Head of caudate nucleus (tissue), 42 donors: ENCODE results near the gene PRKAR1B.

Experiments
- DNase-seq, 42 donors: peaks; one replicate each; pipeline versions ENCODE4 v3.0.0 to v3.0.0-alpha.2; 2020 to 2021; ENCODE audit warnings: mixed read lengths in 7 of 42
- intact Hi-C: fragments of 100-400 bp; cut with DNase I; formaldehyde crosslinking; loops from one replicate; pipeline ENCODE4 v1.15.0; 2022

Gene PRKAR1B

DNA sequence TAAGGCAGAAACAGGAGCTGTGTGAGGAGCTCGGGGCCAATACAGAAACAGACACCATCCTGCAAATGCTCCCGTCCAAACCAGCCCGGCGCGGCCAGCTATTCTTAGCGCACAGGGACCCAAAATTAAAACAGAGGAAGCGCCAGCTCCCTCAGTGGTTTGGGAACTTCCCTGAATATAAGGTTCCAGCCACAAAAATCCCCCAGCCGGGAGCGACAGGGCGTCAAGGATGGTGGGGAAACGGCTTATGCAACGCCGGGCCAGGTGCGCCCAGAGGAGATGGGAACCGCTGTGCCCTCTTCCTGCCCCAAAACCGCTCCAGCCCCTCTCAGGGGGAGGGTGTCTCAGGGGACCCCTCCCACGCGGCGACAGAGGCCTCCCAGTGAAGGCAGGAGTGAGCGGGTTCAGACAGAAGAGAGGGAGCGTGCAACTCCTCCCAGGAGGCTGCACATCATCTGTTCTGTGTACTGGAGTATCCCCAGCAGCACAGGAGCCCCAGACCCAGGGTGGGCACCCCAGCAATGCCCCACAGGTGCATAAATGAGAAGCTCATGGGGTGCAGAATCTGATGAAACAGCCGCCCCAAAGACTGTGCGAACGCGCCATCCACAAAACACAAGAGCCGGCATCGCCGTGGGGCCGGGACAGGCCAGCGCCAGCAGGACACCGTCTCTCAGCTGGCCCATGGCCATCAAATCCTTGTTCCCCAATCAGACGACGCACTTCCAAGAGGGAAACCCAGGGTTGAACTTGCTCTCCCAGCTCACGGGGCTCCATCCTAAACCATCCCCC lies 133.6 kb downstream of the PRKAR1B start:
- intact Hi-C loops, result loop anchor here (10.0 kb wide), 2 partner anchors 69 to 259 kb away; no protein-coding TSS in a partner anchor
- DNase-seq, result peak in 3 of 42 donors; percentile 13 to 45 (median 24)

DNA sequence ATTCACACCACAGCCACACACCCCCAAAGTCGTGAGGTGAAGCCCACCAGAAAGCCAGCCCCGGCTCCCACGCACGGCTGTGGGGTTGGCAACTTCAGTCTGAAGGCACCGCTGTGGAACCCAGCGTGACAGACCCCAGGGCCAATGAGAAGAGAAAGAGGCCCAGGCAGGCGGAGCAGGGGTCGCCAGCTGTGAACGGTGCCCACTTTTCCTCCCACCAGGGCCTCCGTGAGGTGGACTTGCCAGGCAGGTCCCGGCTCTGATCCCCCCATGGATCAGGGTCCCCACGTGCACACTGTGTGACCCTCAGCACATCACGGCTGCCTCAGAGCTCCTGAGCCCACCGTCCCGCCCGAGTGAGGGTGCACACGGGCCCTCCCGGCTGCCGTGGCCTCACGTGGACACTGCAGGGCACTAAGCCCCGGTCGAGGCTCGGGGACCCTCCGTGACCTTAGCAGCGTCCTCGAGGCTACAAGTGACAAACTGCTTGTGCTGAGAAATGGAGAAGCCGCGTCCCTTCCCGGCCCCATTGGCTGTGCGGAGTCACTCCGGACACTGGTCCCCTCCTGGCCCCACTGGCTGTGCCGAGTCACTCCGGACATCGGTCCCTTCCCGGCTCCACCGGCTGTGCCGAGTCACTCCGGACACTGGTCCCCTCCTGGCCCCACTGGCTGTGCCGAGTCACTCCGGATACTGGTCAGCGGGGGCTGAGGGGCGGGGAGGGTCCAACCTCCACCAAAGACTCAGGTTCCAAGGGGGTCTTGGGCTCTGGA lies 135.0 kb downstream of the PRKAR1B start:
- no peak for DNase-seq
- intact Hi-C loops, result loop anchor here (10.0 kb wide), 2 partner anchors 67 to 257 kb away; no protein-coding TSS in a partner anchor

DNA sequence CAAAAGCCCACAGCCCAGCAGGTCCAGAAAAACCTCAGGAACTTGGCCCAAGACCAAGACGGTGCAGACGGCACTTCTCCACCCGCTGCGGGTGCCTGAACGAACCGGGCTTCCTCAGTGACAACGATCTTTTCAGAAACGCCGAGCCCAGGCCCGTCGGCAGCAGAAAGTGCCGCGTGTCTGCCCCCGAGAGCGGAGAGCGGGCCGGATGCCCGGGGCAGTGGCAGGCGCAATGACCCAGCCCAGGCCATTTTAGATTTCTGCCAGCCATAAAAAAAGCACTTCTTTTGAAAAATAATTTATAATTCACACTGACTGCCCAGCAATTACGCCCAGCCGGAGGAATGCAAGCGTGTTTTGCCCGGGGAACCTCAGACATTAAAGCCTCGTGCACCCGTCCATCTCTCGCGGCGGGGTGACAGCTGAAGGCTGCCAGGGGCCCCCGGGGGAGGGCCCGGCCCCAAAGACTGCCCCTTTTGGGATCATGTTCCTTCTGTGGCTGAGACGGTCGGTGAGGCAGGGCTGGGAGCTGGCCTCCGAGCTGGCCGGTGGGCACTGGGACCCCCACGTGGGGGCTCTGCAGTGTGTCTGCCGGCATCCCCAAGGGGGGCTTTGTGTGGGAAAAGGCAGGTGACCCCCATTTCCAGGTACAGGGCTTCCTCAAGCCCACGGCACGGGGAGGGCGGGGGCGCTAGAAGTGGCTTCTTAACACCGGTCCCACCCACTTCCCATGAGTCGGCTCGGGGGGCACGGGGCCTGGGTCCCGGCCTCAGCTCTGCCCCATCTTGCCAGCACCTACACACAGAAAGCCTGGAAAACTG lies 136.1 kb downstream of the PRKAR1B start:
- peak in 25 of 42 donors; percentile 29 to 66 (median 42) for DNase-seq
- intact Hi-C loops, result loop anchor here (10.0 kb wide), 2 partner anchors 66 to 256 kb away; no protein-coding TSS in a partner anchor

DNA sequence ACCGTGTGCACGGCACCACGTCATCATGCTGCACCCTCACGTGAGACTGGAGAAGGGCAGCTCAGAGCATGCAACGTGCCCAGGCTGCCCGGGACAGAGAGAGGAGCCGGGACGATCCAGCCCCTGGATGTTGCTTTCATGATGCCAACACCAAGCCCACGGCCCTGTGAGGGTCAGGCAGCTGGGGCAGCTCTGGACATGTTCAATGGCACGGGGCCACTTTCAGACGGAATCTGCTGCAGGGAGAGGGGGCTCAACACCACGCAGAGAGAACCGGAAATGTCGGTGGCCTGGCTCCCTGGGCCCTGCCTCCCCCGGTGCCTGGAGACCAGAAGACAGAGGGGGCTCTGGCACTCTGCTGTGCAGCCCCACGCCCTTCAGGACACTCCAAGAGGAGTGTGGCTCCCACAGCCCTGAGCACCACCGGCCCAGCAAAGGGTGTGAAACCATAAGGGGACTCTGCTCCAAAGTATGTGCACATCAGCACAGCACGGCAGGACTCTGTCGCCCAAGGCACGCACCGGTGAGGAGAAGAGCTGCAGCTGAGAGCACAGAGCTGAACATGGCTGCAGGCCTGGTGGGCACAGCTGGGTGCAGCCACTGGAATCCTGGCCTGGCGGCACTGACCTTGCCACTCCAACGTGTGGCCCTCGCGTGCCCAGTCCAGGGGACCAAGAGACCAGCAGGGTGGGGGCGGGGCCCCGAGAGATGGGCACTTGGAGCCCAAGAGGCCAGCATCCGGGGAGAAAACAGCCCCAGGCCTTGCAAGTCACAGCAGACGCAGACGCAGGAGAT lies 137.1 kb downstream of the PRKAR1B start:
- DNase-seq, result no peak
- intact Hi-C loops, result loop anchor here (10.0 kb wide), 2 partner anchors 65 to 255 kb away; no protein-coding TSS in a partner anchor

DNA sequence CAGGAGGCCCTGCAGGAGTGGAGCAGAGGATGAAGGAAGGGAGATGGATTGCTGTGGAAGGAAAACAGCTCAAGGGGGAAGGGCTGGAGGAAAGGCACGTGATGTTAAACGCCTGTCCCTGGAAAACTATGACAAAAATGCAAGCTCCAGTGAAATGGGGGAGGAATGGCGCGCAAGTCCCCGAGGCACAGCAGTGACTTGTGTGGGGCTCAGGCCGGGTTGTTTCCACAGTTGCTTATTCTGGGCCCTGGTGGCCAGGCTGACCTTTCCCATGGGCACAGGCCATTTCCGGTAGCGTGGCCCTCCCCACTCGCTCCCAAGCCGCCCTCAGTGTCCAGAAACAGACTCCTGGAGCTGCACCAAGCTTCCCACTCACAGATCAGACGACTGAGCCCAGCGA lies 139.3 kb downstream of the PRKAR1B start:
- intact Hi-C loops, result no loop called here
- no peak for DNase-seq

DNA sequence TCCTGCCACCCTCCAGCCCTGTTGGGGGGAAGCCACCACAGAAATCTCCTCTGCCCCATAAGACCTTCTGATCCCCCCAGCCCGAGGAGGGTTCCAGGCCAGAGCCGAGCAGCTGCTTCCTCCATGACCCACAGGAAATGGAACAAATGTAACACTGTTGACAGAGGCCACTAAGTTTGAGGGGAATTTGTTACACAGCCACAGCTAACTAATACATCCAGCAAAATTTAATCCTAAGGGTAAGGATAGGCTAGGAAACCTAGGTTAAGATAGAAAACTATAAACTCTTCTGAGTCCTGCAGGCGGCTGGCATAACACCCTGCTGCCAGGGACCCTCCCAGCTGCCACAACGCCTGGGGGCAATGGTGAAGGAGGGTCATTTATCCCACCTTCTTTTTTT lies 140.6 kb downstream of the PRKAR1B start:
- intact Hi-C loops, result no loop called here
- no peak for DNase-seq

DNA sequence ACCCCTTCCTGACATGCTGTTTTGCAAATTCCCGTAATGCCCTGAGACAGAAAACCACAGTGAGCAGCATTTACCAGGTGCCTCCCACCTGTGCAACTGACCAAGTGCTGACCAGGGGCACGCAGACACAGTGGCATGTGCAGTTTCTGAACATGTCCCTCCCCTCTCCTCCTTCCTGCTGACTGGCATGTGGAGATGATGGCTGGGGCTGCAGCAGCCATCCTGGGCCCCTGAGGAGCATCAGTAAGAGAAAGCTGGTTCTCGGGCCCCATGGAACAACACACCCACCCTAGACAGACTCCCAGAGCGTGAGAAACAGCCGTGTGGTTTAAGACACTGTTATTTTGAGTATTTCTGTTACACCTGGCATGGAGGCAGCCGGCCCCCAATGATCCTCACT lies 141.2 kb downstream of the PRKAR1B start:
- no peak for DNase-seq
- intact Hi-C loops, result no loop called here

DNA sequence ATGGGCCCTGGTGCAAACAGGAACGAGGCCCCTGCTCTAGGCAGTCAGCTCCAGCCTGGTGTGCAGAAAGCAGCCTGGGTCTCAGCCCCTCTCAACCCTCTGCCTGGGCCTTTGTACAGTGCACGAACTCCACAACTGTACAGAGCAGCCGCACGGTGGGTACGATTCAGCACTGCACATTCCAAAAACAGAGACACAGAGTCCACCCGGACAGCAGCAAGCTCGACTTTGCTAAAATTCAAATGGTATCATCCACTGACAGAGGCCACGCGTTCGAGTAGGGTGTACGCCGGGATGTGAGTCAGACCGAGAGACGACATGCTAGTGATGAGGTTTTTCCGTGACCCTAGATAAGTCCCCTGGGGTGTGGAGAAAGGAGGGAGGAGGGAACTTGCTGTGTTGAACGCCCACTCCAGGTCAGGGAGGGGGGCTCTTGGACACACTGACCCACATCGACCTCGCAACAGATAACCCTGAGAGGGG lies 141.8 kb downstream of the PRKAR1B start:
- no peak for DNase-seq
- intact Hi-C loops, result no loop called here

DNA sequence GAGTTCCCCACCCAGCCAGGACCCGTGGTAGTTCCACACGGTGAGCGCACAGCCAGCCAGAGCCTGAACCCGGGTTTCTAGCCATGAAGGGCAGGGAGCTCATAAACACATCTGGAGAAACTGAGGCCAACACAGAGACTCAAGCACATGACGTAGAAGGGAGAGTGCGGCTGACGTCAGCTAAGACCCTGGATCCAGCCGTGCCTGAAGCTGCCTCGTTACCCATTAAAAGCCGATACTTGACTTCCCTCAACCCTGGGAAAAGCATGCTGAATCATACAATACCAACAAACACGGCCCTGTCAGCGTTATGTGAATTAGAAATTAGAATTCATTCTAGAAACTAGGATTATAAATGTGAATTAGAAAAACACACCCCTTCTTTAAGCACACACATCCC lies 142.3 kb downstream of the PRKAR1B start:
- intact Hi-C loops, result no loop called here
- no peak for DNase-seq

DNA sequence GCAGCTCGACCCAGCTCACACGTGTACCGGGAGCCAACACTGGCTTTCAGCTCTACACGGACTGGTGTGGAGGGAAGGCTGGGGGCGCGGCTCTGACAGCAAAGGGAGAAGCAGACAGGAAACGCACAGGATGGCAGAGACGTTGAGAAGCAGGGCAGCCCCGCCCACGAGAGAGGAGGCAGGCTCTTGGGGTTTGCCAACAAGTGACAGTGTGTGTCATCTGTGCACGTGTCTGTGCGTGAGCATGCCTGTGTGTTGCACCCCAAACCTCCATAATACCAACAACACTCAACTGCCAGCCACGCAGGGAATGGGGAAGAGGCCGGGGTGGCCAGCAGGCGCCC lies 143.0 kb downstream of the PRKAR1B start:
- DNase-seq, result peak in 32 of 42 donors; percentile 28 to 79 (median 52)
- intact Hi-C loops, result no loop called here

DNA sequence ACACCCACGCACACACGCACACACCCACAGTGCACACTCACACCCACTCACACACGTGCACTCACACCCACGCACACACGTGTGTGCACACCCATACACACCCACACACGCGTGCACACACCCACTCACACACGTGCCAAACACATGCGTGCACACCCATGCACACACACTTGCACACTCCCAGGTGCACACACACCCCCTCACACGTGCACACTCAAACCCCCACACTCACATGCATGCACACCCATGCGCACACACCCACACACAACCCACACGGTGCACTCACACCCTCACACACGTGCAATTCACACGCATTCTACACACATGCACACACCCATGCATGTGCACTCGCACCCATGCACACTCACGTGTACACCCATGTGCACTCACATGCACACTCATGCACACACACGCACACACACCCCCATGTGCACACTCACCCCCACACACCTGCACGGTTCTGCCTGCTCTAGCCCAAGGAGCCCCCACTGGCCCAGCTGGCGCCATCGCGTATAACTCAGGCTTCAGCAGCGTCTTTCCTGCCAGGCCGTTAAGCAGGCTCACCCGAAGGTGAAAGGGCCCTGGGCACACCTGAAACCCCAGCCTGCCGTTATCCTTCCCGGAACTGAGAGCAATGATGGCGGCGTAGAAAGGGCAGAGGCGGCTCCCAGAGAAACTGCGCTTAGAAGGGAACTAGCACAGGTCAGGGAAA lies 143.5 kb downstream of the PRKAR1B start:
- no peak for DNase-seq
- intact Hi-C loops, result no loop called here

DNA sequence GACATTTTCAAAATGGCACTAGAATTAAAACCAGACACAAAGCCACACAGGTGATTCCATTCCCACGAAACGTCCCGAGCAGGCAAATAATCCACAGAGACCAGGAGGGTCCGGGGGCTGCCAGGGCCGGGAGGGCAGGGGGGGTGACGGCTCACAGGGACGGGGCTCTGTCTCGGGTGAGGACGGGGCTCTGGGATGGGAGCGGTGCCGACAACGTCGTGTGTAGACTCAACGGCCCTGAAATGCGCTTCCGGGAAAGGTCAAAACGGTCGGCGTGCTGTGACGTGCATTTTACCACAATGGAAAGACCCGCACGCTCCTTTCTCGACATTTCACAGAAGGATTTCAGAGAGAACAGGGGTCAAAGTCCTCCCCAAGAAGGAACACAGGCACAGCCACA lies 144.2 kb downstream of the PRKAR1B start:
- intact Hi-C loops, result no loop called here
- no peak for DNase-seq

DNA sequence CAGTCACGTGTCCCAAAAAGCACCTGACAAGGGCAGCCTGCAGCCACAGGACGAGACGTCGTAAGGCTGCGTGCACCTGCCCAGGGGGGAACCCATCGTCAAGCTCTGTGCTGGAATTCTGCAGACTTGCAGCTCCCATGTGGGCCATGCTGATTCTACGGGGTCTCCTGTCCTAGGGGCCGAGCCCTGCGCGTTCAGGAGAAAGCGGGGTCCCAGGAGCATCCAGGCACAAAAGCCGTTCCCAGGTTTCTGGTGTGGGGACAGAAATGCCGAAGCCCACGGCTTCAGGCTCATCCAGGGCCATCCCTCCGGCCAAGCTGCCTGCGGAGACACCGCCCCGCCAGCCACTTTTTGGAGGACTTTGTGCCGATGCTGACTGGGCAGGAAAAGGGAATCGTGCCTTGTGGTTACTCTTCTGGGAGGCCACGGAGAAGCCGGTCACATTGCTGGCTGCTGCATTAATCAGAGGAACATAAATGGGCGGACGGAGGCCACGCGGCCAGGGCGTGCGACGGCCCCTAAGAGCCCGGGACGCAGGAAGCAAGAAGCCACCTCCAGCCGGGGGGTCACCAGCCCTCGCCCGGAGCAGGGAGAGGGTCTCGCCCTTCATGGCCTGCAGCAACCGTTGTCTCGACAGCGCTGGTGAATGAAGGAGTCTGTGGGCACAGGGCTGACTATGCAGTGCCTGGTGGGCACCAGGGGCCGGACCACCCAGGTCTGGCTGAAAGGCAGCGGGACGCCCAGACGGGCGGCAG lies 144.8 kb downstream of the PRKAR1B start:
- DNase-seq, result no peak
- intact Hi-C loops, result no loop called here

DNA sequence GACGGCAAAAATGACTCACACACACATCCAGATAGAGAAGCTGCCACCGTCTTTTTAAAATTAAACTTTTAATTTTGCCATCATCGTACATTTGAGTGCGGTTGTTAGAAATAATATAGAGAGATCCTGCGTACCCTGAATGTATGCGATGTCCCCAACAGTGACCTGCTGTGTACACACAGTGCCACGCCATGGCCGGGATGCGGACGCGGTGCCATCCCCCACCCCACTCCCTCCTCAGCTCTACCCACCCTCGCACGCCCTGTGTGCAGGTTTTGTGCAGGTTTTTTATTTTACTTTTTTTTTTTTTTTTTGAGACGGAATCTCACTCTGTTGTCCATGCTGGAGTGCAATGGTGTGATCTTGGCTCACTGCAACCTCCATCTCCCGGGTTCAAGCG lies 148.7 kb downstream of the PRKAR1B start:
- DNase-seq, result no peak
- intact Hi-C loops, result no loop called here

DNA sequence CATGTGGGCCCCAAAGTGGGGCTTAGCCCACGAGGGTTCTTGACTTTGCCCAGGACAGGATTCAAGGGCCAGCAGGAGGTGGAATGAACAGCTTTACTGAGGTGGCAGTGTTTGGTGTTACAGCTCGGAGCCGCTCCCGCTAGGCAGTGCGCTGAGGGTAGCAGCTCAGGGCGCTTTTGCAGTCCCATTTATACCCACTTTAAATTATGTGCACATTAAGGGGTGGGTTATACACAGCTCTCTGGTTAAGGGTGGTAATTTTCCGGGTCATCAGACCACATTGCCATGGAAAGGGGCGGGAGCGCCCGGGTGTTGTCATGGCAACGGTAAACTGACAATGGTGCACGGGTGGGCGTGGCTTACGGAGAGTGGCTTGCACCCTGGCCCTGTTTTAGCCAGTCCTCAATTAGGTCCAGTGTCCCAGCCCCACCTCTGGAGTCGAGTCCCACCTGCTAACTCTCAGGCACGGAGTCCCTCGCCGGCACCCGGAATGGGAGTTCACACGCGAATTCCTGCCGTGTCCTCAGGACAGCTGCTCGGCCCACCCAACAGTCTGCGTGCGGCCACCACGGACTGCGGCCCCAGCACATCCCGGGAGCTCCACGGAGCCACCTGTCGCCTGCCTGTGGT lies 149.2 kb downstream of the PRKAR1B start:
- DNase-seq, result no peak
- intact Hi-C loops, result no loop called here

DNA sequence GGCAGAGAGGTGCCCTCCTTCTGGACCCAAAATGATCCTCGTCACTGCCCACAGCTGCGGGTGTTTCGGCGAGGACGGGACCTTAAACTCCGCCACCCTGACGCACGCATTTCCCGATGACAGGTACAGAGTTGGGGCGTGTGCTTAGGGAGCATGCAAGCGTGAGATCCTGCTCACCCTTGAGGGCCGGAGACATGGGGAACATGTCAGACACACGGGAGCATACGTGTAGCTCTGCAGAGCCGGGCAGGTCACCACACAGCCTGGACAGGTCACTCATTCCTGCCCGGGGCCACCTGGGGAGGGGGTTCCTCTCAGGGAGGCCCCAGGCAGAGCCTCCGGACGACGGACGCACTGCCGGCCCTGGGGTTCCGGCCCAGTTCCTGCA lies 149.8 kb downstream of the PRKAR1B start:
- no peak for DNase-seq
- intact Hi-C loops, result no loop called here
